GM23338 (cell line): ENCODE results near the gene AFAP1L1. TPM values are rescaled to one million over a fixed set of nuclear protein-coding genes. Genes with fewer than 3 reads are reported as not detected.

ENCODE experiments used
- ATAC-seq: fragments of 200-7000 bp; cut with Tn5 transposase; 3 replicates; pipeline ENCODE4 v1.9.1; 2020
- DNase-seq: peaks from one replicate; pipeline ENCODE4 v3.0.0-alpha.2; 2015; ENCODE audit warnings: low spot score
- H2AFZ ChIP-seq: fragments of 200-600 bp; sonication (generic); 2 replicates; pipeline ENCODE4 v1.8.0; 2016; ENCODE audit warnings: antibody characterized with exemption, mild to moderate bottlenecking, moderate library complexity
- H3F3A ChIP-seq: fragments of 200-600 bp; sonication (generic); replicated peaks from 2 replicates; pipeline ENCODE4 v1.8.0; 2017; ENCODE audit warnings: antibody characterized with exemption, mixed run types, low read depth
- H3K27ac ChIP-seq: fragments of 200-600 bp; sonication (generic); 2 replicates; pipeline ENCODE4 v1.6.1; 2016; ENCODE audit warnings: low read depth
- H3K27me3 ChIP-seq: fragments of 200-600 bp; sonication (generic); 2 replicates; pipeline ENCODE4 v1.8.0; 2016; ENCODE audit warnings: mild to moderate bottlenecking, mixed run types, moderate library complexity; ENCODE audit not compliant: insufficient read depth
- H3K36me3 ChIP-seq: fragments of 200-600 bp; sonication (generic); 2 replicates; pipeline ENCODE4 v1.8.0; 2016; ENCODE audit warnings: mild to moderate bottlenecking; ENCODE audit not compliant: insufficient read depth
- H3K4me1 ChIP-seq: fragments of 200-600 bp; sonication (generic); 2 replicates; pipeline ENCODE4 v1.8.0; 2016; ENCODE audit warnings: mild to moderate bottlenecking, moderate library complexity; ENCODE audit not compliant: insufficient read depth
- H3K4me2 ChIP-seq: fragments of 200-600 bp; sonication (generic); 2 replicates; pipeline ENCODE4 v1.7.1; 2017; ENCODE audit warnings: mixed run types
- H3K4me3 ChIP-seq: fragments of 200-600 bp; sonication (generic); 2 replicates; pipeline ENCODE4 v1.6.1; 2016; ENCODE audit warnings: mixed run types
- H3K79me2 ChIP-seq: fragments of 200-600 bp; sonication (generic); replicated peaks from 2 replicates; pipeline ENCODE4 v1.8.0; 2017; ENCODE audit warnings: mild to moderate bottlenecking; ENCODE audit not compliant: insufficient read depth
- H3K9me2 ChIP-seq: fragments of 200-600 bp; sonication (generic); 2 replicates; pipeline ENCODE4 v1.8.0; 2017; ENCODE audit not compliant: insufficient read depth
- H4K20me1 ChIP-seq: fragments of 200-600 bp; sonication (generic); replicated peaks from 2 replicates; pipeline ENCODE4 v1.8.0; 2017; ENCODE audit warnings: mild to moderate bottlenecking; ENCODE audit not compliant: insufficient read depth
- H3K27ac Mint-ChIP-seq: 2 replicates; pipeline ENCODE4 v1.8.0; 2020; ENCODE audit warnings: inconsistent platforms, mild to moderate bottlenecking, moderate library complexity, mixed read lengths
- H3K27me3 Mint-ChIP-seq: 3 replicates; pipeline ENCODE4 v1.8.0; 2022; ENCODE audit warnings: low read depth, mild to moderate bottlenecking, moderate library complexity, mixed read lengths, inconsistent platforms; ENCODE audit not compliant: insufficient read depth, poor library complexity
- H3K36me3 Mint-ChIP-seq: 3 replicates; pipeline ENCODE4 v1.8.0; 2021; ENCODE audit warnings: low read depth, mild to moderate bottlenecking, inconsistent platforms, moderate library complexity, mixed read lengths
- H3K4me1 Mint-ChIP-seq: 3 replicates; pipeline ENCODE4 v1.8.0; 2020; ENCODE audit warnings: mild to moderate bottlenecking, inconsistent platforms, mixed read lengths
- H3K4me3 Mint-ChIP-seq: 3 replicates; pipeline ENCODE4 v1.8.0; 2021; ENCODE audit warnings: moderate library complexity, mild to moderate bottlenecking, inconsistent platforms, mixed read lengths
- H3K9me3 Mint-ChIP-seq: 3 replicates; pipeline ENCODE4 v1.8.0; 2020; ENCODE audit warnings: moderate library complexity, mild to moderate bottlenecking, inconsistent platforms, mixed read lengths
- CREB1 ChIP-seq: fragments of 250-450 bp; sonication (Bioruptor Pico); IDR thresholded peaks from 2 replicates; pipeline ENCODE4 v1.5.0; 2020; ENCODE audit warnings: low read depth, mild to moderate bottlenecking, moderate library complexity
- CTCF ChIP-seq, 2 experiments: fragments of 200-600 bp in 1 of 2; sonication (generic) in 1 of 2; conservative IDR thresholded peaks; 2 replicates each; pipeline versions ENCODE4 v1.5.1 to v1.6.1; 2016 to 2017; ENCODE audit warnings: antibody characterized with exemption in 2 of 2, low read depth in 2 of 2, mild to moderate bottlenecking in 2 of 2, moderate library complexity in 1 of 2
- ETS1 ChIP-seq: IDR thresholded peaks from 2 replicates; pipeline ENCODE4 v1.6.1; 2016; ENCODE audit warnings: antibody characterized with exemption
- EZH2 ChIP-seq: fragments of 200-600 bp; sonication (generic); IDR thresholded peaks from one replicate; pipeline ENCODE4 v1.8.0; 2017; ENCODE audit warnings: antibody characterized with exemption, mild to moderate bottlenecking, low read depth; ENCODE audit not compliant: unreplicated experiment
- EZH2phosphoT487 ChIP-seq: fragments of 200-600 bp; sonication (generic); IDR thresholded peaks from one replicate; pipeline ENCODE4 v1.8.1; 2018; ENCODE audit warnings: antibody characterized with exemption; ENCODE audit not compliant: unreplicated experiment
- JUNB ChIP-seq: IDR thresholded peaks from one replicate; pipeline ENCODE4 v1.6.1; 2016; ENCODE audit warnings: antibody characterized with exemption; ENCODE audit not compliant: unreplicated experiment
- NANOG ChIP-seq: IDR thresholded peaks from 2 replicates; pipeline ENCODE4 v1.6.1; 2016; ENCODE audit warnings: antibody characterized with exemption, borderline replicate concordance
- POLR2AphosphoS5 ChIP-seq: IDR thresholded peaks from 2 replicates; pipeline ENCODE4 v1.6.1; 2016; ENCODE audit warnings: antibody characterized with exemption, low read depth
- REST ChIP-seq: IDR thresholded peaks from one replicate; pipeline ENCODE4 v1.6.1; 2018; ENCODE audit warnings: antibody characterized with exemption; ENCODE audit not compliant: unreplicated experiment
- STAT1 ChIP-seq: IDR thresholded peaks from one replicate; pipeline ENCODE4 v1.6.1; 2016; ENCODE audit warnings: antibody characterized with exemption; ENCODE audit not compliant: unreplicated experiment
- ZNF114 ChIP-seq: fragments of 250-450 bp; sonication (Bioruptor Pico); IDR thresholded peaks from 2 replicates; pipeline ENCODE4 v1.5.0; 2020; ENCODE audit warnings: mild to moderate bottlenecking, moderate library complexity
- ZNF331 ChIP-seq: fragments of 250-450 bp; sonication (Bioruptor Pico); IDR thresholded peaks from 2 replicates; pipeline ENCODE4 v1.5.0; 2020; ENCODE audit warnings: low read depth, mild to moderate bottlenecking, moderate library complexity
- ZNF462 ChIP-seq: fragments of 250-450 bp; sonication (Bioruptor Pico); IDR thresholded peaks from 2 replicates; pipeline ENCODE4 v1.5.0; 2020; ENCODE audit warnings: mild to moderate bottlenecking, moderate library complexity
- polyA plus RNA-seq: library from polyadenylated mRNA; unstranded; fragments of >200 nt; fragmentation: Nextera tagmentation; extraction: Ambion mirVana; gene quantifications from 2 replicates; pipeline ENCODE4 v1.2.1, GENCODE V29; 2016
- total RNA-seq: library from RNA; depleted of rRNA; stranded (reverse); fragments of >200 nt; shearing (Covaris generic); gene quantifications from 2 replicates; pipeline ENCODE4 v1.2.3, GENCODE V29; 2014

The AFAP1L1 gene
- total and polyA plus RNA-seq, 2 experiments from 2014 or later = 3.2 to 5.7 TPM

GRCh38 chr5:149340920-149341319 lies 69.3 kb downstream of the AFAP1L1 start (continued):
- TF ChIP-seq ETS1 (no peak), EZH2 (no peak), POLR2AphosphoS5 (no peak)

- H3K4me1 Mint-ChIP-seq = peaks cover 1% of the 10 kb centered on the region; the same call in 2 of the 3 replicates
- no peak overlapping the region for H3K4me2 ChIP-seq
- no peaks in the 10 kb centered on the region for H3K27me3 ChIP-seq
- H3F3A ChIP-seq = no peaks in the 10 kb centered on the region
- no peaks in the 10 kb centered on the region for H3K27me3 Mint-ChIP-seq
- no peak overlapping the region for H3K27ac ChIP-seq
- H3K36me3 Mint-ChIP-seq = peaks cover 8% of the 10 kb centered on the region
- no peak overlapping the region for H3K4me3 ChIP-seq
- H4K20me1 ChIP-seq = no peaks in the 10 kb centered on the region
- no peaks in the 10 kb centered on the region for H3K9me3 Mint-ChIP-seq
- peaks cover 14% of the 10 kb centered on the region for H3K79me2 ChIP-seq
- no peak overlapping the region for H3K27ac Mint-ChIP-seq
- no peak overlapping the region for H2AFZ ChIP-seq
- no peaks in the 10 kb centered on the region for H3K4me1 ChIP-seq
- no peaks in the 10 kb centered on the region for H3K9me2 ChIP-seq
- DNase-seq (no peak), ATAC-seq (no peak)
- H3K36me3 ChIP-seq = no peaks in the 10 kb centered on the region
- no peak overlapping the region for H3K4me3 Mint-ChIP-seq
- no peak for TF ChIP-seq ZNF331 (CRISPR knock-in tag)
- no peak for TF ChIP-seq ZNF462 (CRISPR knock-in tag)
- no peak for TF ChIP-seq EZH2
- TF ChIP-seq NANOG = no peak
- no peak for TF ChIP-seq CTCF (conservative IDR thresholded peaks at IDR 0.05; ENCODE audit: low read depth in 2 of 2)
- no peak for TF ChIP-seq JUNB
- TF ChIP-seq CREB1 (CRISPR knock-in tag) = no peak
- TF ChIP-seq EZH2phosphoT487 = no peak
- TF ChIP-seq POLR2AphosphoS5 = no peak
- no peak for TF ChIP-seq STAT1
- TF ChIP-seq REST = no peak
- TF ChIP-seq ZNF114 (CRISPR knock-in tag) = no peak
These were observed 70.2 kb downstream of the AFAP1L1 start for GRCh38 chr5:149341876-149342275.
